ENCODE measurements around the gene GAPDHS. TPM values are rescaled to one million over a fixed set of nuclear protein-coding genes. Genes with fewer than 3 reads are reported as not detected.

Gene GAPDHS
- total and polyA plus RNA-seq, 2 of the 4 experiments (the other 2 are of a cell fraction), result not detected

DNA sequence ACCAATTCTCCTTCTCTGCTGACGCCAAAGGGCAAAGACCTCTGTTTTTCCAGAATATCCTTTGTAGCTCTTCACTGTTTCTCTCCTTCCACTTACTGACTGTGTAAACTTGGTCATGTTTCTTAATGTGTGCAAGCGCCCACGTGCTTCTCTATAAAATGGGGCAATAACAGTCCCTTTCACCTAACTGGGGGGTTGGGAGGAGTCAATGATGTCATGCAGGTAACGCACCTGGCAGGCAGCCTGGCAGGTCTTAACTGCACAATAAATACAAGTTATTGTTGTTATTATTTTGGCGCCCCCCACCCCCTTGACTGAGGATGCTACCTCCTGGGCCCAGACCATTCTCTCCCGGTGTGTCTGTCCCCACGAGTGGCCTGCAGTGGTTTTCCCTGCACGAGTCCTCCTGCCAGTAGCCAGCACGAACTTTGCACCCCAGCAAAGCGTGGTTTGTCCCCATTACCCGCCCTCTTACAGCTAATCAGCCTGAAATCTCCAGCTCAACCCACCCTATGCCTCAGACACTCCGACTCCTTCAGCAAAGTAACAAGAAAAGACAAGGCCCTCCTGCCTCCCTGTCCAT is 10.4 kb upstream of the GAPDHS start:
- Histone ChIP-seq H2AK9ac (replicated peaks; ENCODE audit: low read depth, low read length, poor library complexity) (no peak overlapping the region), H2AK5ac (ENCODE audit: low read depth, low read length) (no peak overlapping the region), H4K20me1 (ENCODE audit: insufficient read depth, low read length) (no peaks in the 10 kb centered on the region), H2BK120ac (ENCODE audit: low read depth, low read length) (no peak overlapping the region), H3K23ac (ENCODE audit: low read depth, low read length) (no peak overlapping the region), H3K27me3 (ENCODE audit: control insufficient read depth, insufficient read depth, low read length) (peaks cover 7% of the 10 kb centered on the region), H3K4me3 (ENCODE audit: insufficient read depth, low read depth, low read length) (no peak overlapping the region), H4K91ac (ENCODE audit: insufficient read depth, low read depth, low read length) (no peak overlapping the region), H4K5ac (ENCODE audit: low read depth, low read length) (no peak overlapping the region), H4K8ac (ENCODE audit: low read depth in 2 of 2, low read length in 2 of 2) (no peak overlapping the region), H3K18ac (ENCODE audit: low read depth, low read length) (no peak overlapping the region), H2BK15ac (ENCODE audit: low read depth, low read length) (no peak overlapping the region), H3K9me1 (ENCODE audit: insufficient read depth, low read length) (peaks cover 10% of the 10 kb centered on the region), H3K56ac (ENCODE audit: extremely low read depth, insufficient read depth, low read length) (no peak overlapping the region), H2BK5ac (ENCODE audit: low read depth, low read length, poor library complexity, severe bottlenecking) (no peak overlapping the region), H3K27ac (ENCODE audit: insufficient read depth, low read length) (no peak overlapping the region), H3K36me3 (ENCODE audit: control insufficient read depth, insufficient read depth, low read length) (no peaks in the 10 kb centered on the region), H3K4ac (ENCODE audit: low read depth, low read length) (no peak overlapping the region), H3K14ac (replicated peaks; ENCODE audit: low read depth, low read length) (no peak overlapping the region), H2BK20ac (ENCODE audit: low read depth, low read length) (no peak overlapping the region), H3K4me2 (ENCODE audit: low read depth, low read length) (no peak overlapping the region), H3K4me1 (ENCODE audit: control insufficient read depth, insufficient read depth, low read length) (peaks cover 7% of the 10 kb centered on the region), H2AFZ (replicated peaks; ENCODE audit: low read length, poor library complexity) (peak overlapping the region; percentile 43), H3K9ac (ENCODE audit: low read depth, low read length) (no peak overlapping the region), H3K9me3 (ENCODE audit: control insufficient read depth, insufficient read depth, low read length) (no peaks in the 10 kb centered on the region), H3K79me1 (ENCODE audit: low read depth in 1 of 2, low read length in 2 of 2) (0 out of 4 replicates have a peak, but pooled peaks cover 0 to 3% of the 10 kb centered on the region in 2 experiments)
- WGBS, 2 experiments (ENCODE audit: extremely low coverage in 2 of 2, insufficient read length in 1 of 2), result 75% methylated on average over 7 of the region's 12 CpGs; no CpG with 5 or more reads in 1 of the 2 experiments
- DNase-seq (no peak), ATAC-seq (ENCODE audit: low read depth) (no peak)
- dilution Hi-C loops (cut with HindIII; ENCODE audit: low sequenced_read_pairs, unreplicated experiment) (no loop called here), intact Hi-C loops (cut with micrococcal nuclease) (no loop called here), in situ Hi-C loops (cut with MboI; ENCODE audit: low sequenced_read_pairs) (no loop called here)
- CTCF ChIA-PET, result no interaction called here
- no TSS peak for BruUV-seq (replicated peaks)
- POLR2A ChIA-PET (ENCODE audit: unreplicated experiment), result no interaction called here
- TF ChIP-seq RAD21 (IDR thresholded peaks at IDR 0.05; ENCODE audit: low read length) (no peak), RCOR1 (IDR thresholded peaks at IDR 0.05; ENCODE audit: insufficient replicate concordance, low read length) (no peak), RFX5 (IDR thresholded peaks at IDR 0.05; ENCODE audit: low read depth, low read length) (no peak), NFE2L2 (IDR thresholded peaks at IDR 0.05; ENCODE audit: low read depth, low read length) (no peak), MAFK (IDR thresholded peaks at IDR 0.05; ENCODE audit: low read depth, low read length) (no peak)
